Measurements from ENCODE around the gene ANAPC4.

GRCh38 chr4:25443851-25444250 is 66.8 kb downstream of the ANAPC4 start:
- TF ChIP-seq CTCF (IDR thresholded peaks at IDR 0.05) (no peak), POLR2A (IDR thresholded peaks at IDR 0.05) (no peak)
